ENCODE results near the gene ITGAL.

The ITGAL gene

DNA sequence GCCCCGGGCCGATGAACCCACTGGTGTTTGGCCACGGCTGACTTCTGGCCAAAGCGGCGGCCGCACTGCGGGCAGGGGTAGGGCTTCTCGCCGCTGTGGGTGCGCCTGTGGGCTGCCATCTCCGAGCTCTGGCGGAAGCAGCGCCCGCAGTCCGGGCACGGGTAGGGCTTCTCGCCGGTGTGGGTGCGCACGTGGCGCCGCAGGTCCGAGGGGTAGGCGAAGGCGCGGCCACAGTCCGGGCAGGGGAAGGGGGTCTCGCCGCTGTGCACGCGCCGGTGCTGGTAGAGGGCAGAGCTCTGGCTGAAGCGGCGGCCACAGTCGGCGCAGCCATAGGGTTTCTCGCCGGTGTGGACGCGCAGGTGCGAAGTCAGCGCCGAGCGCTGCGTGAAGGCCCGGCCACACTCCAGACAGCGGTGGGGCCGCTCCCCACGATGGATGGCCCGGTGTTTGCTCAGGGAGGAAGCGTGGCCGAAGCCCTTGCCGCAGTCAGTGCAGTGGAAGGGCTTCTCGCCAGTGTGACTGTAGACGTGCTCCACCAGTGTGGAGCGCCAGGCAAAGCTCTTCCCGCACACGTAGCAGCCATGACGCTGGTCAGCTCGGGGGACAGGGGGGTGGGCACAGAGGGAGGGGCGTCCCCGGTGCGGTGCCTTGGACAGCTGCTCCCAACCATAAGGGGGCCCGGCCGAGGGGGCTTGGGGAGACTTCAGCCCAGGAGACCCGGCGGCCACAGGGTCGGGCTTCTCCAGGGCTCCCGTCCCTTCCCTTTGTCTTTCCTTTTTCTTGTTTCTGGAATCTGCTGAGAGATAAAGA lies 83.0 kb downstream of the ITGAL start:
- Mint-ChIP-seq H3K4me3 (peak overlapping the region; percentile 84), H3K4me1 (peaks cover 57% of the 10 kb centered on the region), H3K36me3 (peaks cover 69% of the 10 kb centered on the region), H3K9me3 (no peaks in the 10 kb centered on the region), H3K27ac (peak overlapping the region; percentile 73)
- DNase-seq (ENCODE audit: low spot score in 2 of 2) (no peak), ATAC-seq (no peak)

DNA sequence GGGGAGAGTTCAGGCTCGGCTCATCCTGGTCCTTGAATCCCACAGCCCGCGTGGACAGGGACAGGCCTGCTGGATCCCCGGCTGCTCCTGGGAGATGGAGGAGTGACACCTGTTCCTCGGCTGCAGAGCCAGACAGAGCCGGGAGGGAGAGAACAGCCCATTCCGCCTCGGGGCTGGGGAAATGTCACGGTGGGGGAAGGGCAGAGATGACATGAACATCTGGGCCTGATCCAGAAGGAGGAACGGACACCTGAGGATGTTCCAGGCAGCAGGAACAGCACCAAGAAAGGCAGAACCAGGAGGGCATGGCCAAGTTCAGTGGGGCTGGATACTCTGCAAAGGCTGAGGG lies 83.6 kb downstream of the ITGAL start:
- peaks cover 70% of the 10 kb centered on the region for H3K36me3 Mint-ChIP-seq
- DNase-seq (ENCODE audit: low spot score in 2 of 2) (no peak), ATAC-seq (no peak)
- H3K4me1 Mint-ChIP-seq: peaks cover 59% of the 10 kb centered on the region
- H3K4me3 Mint-ChIP-seq: peak overlapping the region; percentile 84
- peak overlapping the region; percentile 73 for H3K27ac Mint-ChIP-seq
- H3K9me3 Mint-ChIP-seq: no peaks in the 10 kb centered on the region

DNA sequence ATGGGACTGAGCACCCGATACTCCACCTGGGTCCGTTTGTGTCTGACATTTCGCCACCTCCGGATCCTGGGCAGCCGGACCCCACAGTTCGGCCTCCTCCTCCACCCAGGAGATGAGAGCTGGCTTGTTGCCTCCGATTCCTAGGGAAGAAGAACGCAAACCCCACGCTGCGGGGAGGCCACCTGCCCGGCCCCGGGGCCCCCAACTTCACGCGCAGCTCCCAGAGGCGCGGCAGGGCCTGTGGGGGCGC lies 85.1 kb downstream of the ITGAL start:
- H3K9me3 Mint-ChIP-seq: no peaks in the 10 kb centered on the region
- peaks cover 51% of the 10 kb centered on the region for H3K4me1 Mint-ChIP-seq
- DNase-seq (ENCODE audit: low spot score in 2 of 2): no peak
- ATAC-seq: no peak
- H3K36me3 Mint-ChIP-seq: peaks cover 61% of the 10 kb centered on the region
- H3K27ac Mint-ChIP-seq: peak overlapping the region; percentile 94
- peak overlapping the region; percentile 84 for H3K4me3 Mint-ChIP-seq

DNA sequence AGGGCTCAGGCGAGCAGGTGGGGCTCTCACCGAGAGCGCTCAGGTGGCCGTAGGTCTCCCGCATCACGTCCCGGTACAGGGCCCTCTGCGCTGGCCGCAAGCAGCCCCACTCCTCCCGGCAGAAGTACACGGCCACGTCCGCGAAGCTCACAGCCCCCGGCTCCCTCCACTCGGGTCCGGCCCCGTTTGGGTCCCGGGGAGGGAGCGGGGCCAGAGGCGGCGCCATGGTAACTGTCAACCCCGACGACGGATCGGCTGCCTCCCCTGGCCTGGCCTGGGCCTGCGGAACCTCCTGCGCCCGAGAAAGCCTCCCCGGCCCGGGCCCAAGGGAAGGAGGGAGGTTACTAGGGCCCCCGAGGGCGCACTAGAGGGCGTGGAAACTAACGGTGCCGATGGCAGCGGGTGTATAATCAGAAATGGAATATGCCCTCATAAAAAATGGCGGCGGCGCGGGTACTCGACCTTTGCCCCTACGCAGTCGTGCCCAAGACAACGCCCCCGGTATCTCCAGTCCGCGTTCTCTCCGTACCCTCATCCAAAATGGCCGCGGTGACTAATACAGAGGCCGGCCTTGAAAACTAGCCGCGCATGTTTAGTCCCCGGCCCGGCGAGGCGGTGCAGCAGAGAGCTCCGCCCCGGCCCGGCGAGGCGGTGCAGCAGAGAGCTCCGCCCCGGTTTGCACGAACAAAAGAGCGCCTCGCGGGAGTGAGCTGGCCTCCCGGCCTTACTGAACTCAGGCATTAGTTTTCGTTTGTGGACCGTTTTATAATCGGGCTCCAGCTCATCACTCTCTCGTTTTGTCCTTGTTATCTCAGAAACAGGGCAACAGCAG lies 85.6 kb downstream of the ITGAL start, which contains the start of gene ZNF764:
ZNF764 (minus strand) TSS at position 418 of the 832 bp plus-strand sequence; CDS start at position 226, 192 bp downstream.
- Mint-ChIP-seq H3K36me3 (peaks cover 56% of the 10 kb centered on the region), H3K4me1 (peaks cover 46% of the 10 kb centered on the region), H3K4me3 (peak within 1 kb of the TSS; percentile 84), H3K27ac (peak within 1 kb of the TSS; percentile 94), H3K9me3 (no peaks in the 10 kb centered on the region)
- DNase-seq (ENCODE audit: low spot score in 2 of 2) (peak; percentile 91 to 97), ATAC-seq (peak; percentile 96)

DNA sequence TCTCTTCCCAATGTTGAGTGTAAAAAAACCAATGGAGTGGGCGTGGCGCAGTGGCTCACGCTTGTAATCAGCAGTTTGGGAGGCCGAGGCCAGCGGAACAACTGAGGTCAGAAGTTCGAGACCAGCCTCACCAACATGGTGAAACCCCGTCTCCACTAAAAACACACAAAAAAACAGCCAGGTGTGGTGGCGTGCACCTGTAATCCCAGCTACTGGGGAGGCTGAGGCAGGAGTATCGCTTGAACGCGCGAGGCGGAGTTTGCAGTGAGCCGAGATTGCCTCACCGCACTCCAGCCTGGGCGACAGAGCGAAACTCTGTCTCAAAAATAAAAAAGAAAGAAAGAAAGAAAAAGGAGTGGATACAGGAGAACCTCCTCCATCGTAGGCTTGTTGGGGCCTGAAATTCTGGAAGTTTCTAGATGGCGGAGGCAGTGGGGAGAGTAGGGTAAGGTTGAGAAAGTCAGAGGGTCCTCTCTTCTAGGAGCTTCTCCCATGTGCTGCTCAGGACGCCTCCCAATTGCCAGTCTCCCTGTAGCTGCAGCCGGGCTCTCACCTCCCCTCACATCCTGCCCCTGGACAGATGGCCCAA lies 86.3 kb downstream of the ITGAL start:
- no peak for ATAC-seq
- Mint-ChIP-seq H3K9me3 (no peaks in the 10 kb centered on the region), H3K4me3 (peak overlapping the region; percentile 84), H3K36me3 (peaks cover 49% of the 10 kb centered on the region), H3K27ac (peak overlapping the region; percentile 94), H3K4me1 (peaks cover 39% of the 10 kb centered on the region)
- DNase-seq (ENCODE audit: low spot score in 2 of 2): no peak

DNA sequence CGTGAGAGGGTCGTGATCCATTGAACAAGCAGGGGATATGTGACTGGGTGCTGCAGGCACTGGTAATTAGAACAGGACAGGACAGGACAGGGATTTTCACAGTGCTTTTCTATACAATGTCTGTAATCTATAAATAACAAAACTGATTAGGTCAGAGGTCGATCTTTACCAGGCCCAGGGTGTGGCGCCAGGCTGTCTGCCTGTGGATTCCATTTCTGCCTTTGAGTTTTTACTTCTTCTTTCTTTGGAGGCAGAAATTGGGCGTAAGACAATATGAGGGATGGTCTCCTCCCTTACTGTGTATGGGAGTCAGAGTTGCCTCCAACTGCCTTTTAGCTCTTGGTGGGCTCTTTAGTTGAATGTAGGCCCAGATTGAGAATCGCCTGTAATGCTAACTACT lies 87.1 kb downstream of the ITGAL start:
- H3K4me1 Mint-ChIP-seq: peaks cover 32% of the 10 kb centered on the region
- DNase-seq (ENCODE audit: low spot score in 2 of 2) (no peak), ATAC-seq (no peak)
- H3K36me3 Mint-ChIP-seq: peaks cover 41% of the 10 kb centered on the region
- H3K9me3 Mint-ChIP-seq: no peaks in the 10 kb centered on the region
- H3K4me3 Mint-ChIP-seq: peak overlapping the region; percentile 84
- H3K27ac Mint-ChIP-seq: peak overlapping the region; percentile 94

DNA sequence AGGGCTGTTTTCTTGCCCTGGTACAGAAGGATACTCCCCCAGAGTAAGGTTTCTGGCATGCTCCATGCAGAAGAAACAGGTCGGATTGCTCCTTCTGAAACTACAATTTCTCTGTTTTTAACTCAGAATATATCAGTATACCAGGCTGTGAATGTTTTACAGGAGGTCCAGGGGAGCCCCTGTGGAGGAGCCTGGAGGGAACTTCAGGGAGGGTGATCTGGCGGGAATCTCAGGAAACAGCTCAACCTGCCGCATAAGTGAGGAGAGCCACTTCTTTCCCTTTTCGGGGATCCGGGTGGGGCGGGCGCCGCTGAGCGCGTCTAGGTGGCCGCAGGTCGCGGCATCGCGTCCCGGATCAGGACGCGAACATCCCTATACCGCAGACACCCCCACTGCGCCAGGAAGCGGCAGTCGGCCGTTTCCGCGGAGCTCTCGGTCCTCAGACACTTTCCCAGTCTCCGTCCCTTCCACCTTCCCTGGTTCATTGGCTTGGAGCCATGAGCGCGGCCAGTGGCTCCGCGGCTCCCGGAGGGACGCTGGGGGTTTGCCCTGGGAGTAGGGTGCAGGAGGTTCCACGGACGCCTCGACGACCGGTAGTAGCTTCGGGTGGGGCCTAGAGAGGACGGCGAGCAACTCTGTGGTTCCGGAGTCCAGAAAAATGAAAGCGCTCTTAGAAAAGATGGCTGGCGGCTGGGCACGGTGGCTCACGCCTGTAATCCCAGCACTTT lies 88.7 kb downstream of the ITGAL start:
- Mint-ChIP-seq H3K27ac (peak overlapping the region; percentile 94), H3K4me3 (peak overlapping the region; percentile 77), H3K4me1 (peaks cover 34% of the 10 kb centered on the region), H3K9me3 (no peaks in the 10 kb centered on the region), H3K36me3 (peaks cover 25% of the 10 kb centered on the region)
- DNase-seq (ENCODE audit: low spot score in 2 of 2): no peak
- ATAC-seq: no peak

DNA sequence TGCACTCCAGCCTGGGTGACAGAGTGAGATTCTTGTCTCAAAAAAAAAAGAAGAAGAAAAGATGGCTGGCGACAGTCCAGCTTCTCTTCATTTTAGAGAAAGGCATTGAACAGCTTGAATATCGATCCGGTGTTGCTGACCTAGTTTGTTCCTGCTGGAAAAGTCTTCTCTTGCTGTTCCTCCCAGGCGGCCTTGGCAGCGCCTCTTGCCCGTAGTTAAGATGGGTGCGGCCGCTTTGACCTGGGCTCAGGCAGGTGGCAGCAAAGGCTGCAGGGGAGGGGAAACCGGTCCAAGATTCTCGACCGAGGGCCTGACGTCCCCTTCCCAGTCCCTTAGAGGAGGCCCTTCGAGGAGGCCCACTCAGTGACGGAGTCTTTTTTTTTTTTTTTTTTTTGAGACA lies 89.5 kb downstream of the ITGAL start:
- no peak for DNase-seq (ENCODE audit: low spot score in 2 of 2)
- peak overlapping the region; percentile 77 for H3K4me3 Mint-ChIP-seq

DNA sequence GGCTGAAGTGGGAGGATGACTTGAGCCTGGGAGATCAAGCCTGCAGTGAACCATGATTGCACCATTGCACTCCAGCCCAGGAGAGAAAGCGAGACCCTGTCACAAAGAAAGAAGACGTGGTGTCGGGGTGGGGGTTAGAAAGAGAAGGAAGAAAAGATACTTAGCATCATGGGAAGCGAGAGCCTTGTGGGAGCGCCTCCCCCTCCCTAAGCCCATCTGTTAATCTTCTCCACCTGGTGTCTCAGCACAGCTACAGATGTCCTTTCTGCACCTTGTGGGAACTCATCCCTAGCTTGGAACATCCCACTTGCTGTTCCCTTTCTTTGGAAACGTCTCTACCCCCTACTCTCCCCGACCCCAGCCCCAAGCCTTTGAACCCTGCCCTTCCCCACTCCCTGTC lies 93.0 kb downstream of the ITGAL start:
- H3K27ac Mint-ChIP-seq: peak overlapping the region; percentile 99

More for the DNA sequence above, 89.5 kb downstream of the ITGAL start:
- no peak for ATAC-seq
- H3K9me3 Mint-ChIP-seq: no peaks in the 10 kb centered on the region
- peaks cover 37% of the 10 kb centered on the region for H3K4me1 Mint-ChIP-seq
- peak overlapping the region; percentile 94 for H3K27ac Mint-ChIP-seq
- peaks cover 17% of the 10 kb centered on the region for H3K36me3 Mint-ChIP-seq

DNA sequence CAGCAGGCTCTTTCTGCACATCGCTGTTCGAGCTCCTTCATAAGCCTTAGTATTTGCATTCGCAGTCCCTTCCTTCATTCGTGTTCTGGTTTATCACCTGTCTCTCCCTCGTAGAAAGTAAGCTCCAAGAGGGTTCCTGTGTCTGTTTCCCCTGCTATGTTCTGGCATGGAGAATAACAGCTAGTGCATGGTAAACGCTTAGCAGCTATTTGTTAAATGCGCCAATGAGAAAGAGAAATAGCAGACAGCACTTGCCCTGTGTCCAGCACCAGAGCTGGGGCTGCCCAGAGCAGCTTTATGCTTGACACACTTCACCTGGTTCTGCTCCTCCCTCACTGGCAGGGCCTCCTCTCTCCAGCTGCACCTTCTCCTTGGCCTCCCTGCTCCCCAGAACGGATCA lies 93.4 kb downstream of the ITGAL start:
- Mint-ChIP-seq H3K36me3 (peaks cover 7% of the 10 kb centered on the region), H3K27ac (peak overlapping the region; percentile 99), H3K4me3 (no peak overlapping the region), H3K9me3 (no peaks in the 10 kb centered on the region), H3K4me1 (peaks cover 45% of the 10 kb centered on the region)
- ATAC-seq (no peak), DNase-seq (ENCODE audit: low spot score in 2 of 2) (no peak)

More for the DNA sequence above, 93.0 kb downstream of the ITGAL start:
- Mint-ChIP-seq H3K4me3 (no peak overlapping the region), H3K36me3 (peaks cover 8% of the 10 kb centered on the region), H3K4me1 (peaks cover 46% of the 10 kb centered on the region), H3K9me3 (no peaks in the 10 kb centered on the region)
- DNase-seq (ENCODE audit: low spot score in 2 of 2) (no peak), ATAC-seq (no peak)

DNA sequence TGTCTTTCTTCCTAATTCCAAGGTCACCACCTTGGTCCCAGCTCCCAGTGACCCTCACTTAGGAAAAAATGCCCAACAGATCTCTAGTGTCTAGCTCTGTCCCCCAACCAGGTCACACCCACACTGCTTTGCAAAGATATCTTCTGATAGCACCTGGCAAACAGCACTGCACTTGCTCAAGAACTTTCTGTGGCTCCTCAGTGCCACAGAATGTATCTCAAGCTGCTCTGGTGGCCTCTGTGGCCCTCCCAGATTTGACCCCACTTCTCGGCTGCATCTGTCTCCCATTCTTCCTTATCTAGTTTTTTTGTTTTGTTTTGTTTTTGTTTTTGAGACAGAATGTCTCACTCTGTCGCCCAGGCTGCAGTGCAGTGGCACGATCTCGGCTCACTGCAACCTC lies 94.0 kb downstream of the ITGAL start:
- H3K4me3 Mint-ChIP-seq: peak overlapping the region; percentile 74

DNA sequence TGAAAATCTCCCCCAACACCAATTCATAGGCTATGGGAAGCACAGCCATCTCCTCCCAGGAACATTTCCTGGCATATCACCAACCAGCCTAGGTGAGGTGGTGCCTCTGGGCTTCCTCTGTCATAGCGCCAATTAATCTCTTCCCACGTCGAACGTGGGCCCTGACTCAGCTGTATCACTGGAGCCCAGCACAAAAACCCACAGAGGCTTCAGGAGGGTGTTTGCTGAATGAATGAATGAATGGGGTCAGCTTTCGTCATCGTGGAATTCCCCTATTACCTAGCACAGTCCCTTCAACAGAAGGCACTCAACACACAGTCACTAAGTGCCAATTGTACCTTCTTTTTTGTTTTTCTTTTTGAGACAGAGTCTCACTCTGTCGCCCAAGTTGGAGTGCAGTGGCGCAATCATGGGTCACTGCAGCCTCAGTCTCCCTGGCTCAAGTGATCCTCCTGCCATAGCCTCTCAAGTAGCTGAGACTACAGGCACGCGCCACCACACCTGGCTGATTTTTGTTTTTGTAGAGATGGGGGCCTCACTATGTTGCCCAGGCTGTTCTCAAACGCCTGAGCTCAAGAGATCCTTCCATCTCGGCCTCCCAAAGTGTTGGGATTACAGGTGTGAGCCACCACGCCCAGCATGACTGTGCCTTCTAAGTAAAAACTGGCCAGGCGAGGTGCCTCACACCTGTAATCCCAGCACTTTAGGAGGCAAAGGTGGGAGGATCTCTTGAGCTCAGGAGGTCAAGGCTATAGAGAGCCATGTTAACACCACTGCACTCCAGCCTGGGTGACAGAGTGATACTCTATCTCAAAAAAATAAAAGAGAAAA lies 94.8 kb downstream of the ITGAL start:
- peak; percentile 78 for ATAC-seq
- Mint-ChIP-seq H3K4me3 (peak overlapping the region; percentile 74), H3K9me3 (no peaks in the 10 kb centered on the region), H3K4me1 (peaks cover 40% of the 10 kb centered on the region), H3K27ac (peak overlapping the region; percentile 99), H3K36me3 (no peaks in the 10 kb centered on the region)
- peak; percentile 51 to 82 for DNase-seq (ENCODE audit: low spot score in 2 of 2)

More for the DNA sequence above, 94.0 kb downstream of the ITGAL start:
- Mint-ChIP-seq H3K27ac (peak overlapping the region; percentile 99), H3K9me3 (no peaks in the 10 kb centered on the region), H3K36me3 (peaks cover 2% of the 10 kb centered on the region), H3K4me1 (peaks cover 39% of the 10 kb centered on the region)
- ATAC-seq (no peak), DNase-seq (ENCODE audit: low spot score in 2 of 2) (no peak)

DNA sequence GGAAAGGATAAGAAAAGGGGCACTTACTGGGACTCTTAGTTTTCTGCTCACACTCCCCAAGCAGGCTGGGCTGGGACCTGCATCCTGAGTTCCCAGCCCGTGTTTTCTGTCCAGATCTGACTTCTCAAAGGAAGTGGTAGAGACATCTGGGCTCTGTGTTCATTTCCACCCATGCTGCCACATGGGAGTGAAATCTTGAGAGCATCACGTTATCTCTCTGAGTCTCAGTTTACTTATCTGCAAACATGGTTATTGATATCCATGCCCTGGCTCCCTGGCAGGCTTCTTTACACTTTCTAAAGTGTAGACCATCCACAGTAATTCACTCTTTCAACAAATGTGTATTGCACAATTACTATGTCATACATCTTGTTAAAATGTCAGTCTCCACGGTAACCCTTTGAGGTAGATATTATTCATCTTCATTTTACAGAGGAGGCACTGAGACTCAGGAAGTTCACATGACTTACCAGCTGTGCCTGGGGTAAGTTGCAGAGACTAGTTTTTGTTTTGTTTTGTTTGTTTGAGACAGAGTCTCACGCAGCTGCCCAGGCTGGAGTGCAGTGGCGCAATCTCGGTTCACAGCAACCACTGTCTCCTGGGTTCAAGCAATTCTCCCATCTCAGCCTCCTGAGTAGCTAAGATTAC lies 95.6 kb downstream of the ITGAL start:
- ATAC-seq (peak; percentile 71), DNase-seq (ENCODE audit: low spot score in 2 of 2) (peak in 1 of 2 donors; percentile 76)
- peaks cover 45% of the 10 kb centered on the region for H3K4me1 Mint-ChIP-seq
- H3K4me3 Mint-ChIP-seq: peak overlapping the region; percentile 74
- H3K9me3 Mint-ChIP-seq: no peaks in the 10 kb centered on the region
- H3K36me3 Mint-ChIP-seq: no peaks in the 10 kb centered on the region
- peak overlapping the region; percentile 99 for H3K27ac Mint-ChIP-seq

DNA sequence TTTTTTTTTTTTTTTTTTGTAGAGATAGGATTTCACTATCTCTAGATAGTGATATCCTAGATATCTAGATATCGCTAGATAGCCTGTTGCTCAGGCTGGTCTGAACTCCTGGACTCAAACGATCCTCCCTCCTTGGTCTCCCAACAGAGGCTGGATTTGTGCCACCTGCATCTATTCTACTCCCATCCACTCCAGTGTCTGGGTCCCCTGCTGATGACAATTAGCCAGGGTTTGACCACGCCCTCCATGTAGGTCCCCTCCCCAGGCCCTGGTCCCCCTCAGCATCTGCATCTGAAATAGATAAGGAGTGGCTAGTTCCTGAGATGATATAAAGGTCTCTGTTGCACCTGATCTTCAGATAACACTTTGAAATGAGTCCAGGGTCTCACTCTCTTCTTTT lies 96.7 kb downstream of the ITGAL start:
- Mint-ChIP-seq H3K27ac (peak overlapping the region; percentile 99), H3K4me1 (peaks cover 49% of the 10 kb centered on the region), H3K9me3 (no peaks in the 10 kb centered on the region), H3K4me3 (peak overlapping the region; percentile 74), H3K36me3 (no peaks in the 10 kb centered on the region)
- ATAC-seq (no peak), DNase-seq (ENCODE audit: low spot score in 2 of 2) (no peak)

Measured in stimulated activated effector memory CD8-positive, alpha-beta T cell treated with anti-CD3 and anti-CD28 coated beads, Interleukin-12 subunit alpha, Interleukin-12 subunit beta, amount 100 ng/mL, for 72 hours (primary cell).